GM12872 (cell line): ENCODE measurements around the gene LY86.

ENCODE experiments used
- TF ChIP-seq, protein P1 (sequence below): IDR thresholded peaks from 3 replicates; pipeline ENCODE4 v1.5.1; 2011; ENCODE audit warnings: low read depth, mild to moderate bottlenecking, low read length, moderate library complexity; ENCODE audit not compliant: insufficient read depth

LY86 gene

GRCh38 chr6:6631534-6632276 is 43.2 kb downstream of the LY86 start:
- TF ChIP-seq, protein P1, sequence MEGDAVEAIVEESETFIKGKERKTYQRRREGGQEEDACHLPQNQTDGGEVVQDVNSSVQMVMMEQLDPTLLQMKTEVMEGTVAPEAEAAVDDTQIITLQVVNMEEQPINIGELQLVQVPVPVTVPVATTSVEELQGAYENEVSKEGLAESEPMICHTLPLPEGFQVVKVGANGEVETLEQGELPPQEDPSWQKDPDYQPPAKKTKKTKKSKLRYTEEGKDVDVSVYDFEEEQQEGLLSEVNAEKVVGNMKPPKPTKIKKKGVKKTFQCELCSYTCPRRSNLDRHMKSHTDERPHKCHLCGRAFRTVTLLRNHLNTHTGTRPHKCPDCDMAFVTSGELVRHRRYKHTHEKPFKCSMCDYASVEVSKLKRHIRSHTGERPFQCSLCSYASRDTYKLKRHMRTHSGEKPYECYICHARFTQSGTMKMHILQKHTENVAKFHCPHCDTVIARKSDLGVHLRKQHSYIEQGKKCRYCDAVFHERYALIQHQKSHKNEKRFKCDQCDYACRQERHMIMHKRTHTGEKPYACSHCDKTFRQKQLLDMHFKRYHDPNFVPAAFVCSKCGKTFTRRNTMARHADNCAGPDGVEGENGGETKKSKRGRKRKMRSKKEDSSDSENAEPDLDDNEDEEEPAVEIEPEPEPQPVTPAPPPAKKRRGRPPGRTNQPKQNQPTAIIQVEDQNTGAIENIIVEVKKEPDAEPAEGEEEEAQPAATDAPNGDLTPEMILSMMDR = no peak

- TF ChIP-seq, protein P1 = no peak
Measured at GRCh38 chr6:6633898-6634734, 45.6 kb downstream of the LY86 start.

DNA sequence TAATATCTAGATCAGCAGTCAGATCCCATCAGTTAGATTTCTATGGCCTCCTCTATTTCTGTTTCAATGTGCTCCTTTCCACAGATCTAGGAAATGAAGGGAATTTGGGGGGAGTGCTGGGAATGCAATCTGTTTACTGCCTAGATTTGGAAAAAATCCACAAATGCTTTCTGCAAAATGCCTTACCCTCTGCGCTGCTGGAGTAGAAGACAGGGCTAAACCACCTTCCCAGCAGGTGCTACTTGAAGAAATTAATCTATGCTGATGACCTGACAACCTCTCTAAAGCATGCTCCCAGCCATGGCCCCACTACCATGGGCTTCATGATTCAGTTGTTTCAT is 46.2 kb downstream of the LY86 start:
- TF ChIP-seq, protein P1 = no peak

GRCh38 chr6:6635291-6635690 is 46.8 kb downstream of the LY86 start:
- TF ChIP-seq, protein P1 = no peak

- TF ChIP-seq, protein P1 = no peak
Measured at GRCh38 chr6:6635869-6636268, 47.3 kb downstream of the LY86 start.

GRCh38 chr6:6639572-6639971 is 51.1 kb downstream of the LY86 start:
- TF ChIP-seq, protein P1 = no peak

DNA sequence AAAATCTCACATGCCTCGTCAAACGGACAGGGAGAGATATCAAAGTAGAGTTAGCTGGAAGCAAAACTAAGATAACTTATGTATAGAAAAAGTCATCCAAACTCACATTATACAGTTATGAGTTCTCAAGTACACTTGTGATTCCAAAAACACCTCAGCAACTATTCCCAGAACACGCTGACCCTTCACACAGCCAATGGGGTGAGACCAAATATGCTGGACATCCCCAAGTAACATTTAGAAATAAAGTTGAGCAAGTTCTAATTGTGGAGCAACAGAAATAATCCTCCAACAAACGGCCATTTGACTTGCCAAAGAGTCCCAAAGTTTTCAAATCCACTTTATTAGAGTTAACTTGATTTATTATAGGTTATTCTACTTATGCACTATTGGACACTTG is 52.4 kb downstream of the LY86 start:
- TF ChIP-seq, protein P1 = no peak
